Naive thymus-derived CD4-positive, alpha-beta T cell (primary cell): ENCODE data around the gene JUNB. TPM values are rescaled to one million over a fixed set of nuclear protein-coding genes. Genes with fewer than 3 reads are reported as not detected.

Experiments
- ATAC-seq: fragments of 150-1000 bp; cut with Tn5 transposase; 2 replicates; pipeline ENCODE4 v1.10.0; 2021; ENCODE audit warnings: mild to moderate bottlenecking, moderate library complexity
- CTCF ChIA-PET: fragments of 350-600 bp; sonication (Branson Sonifier 250); formaldehyde crosslinking; loops from one replicate; lab custom pipeline; 2021; ENCODE audit warnings: antibody characterized with exemption; lab: Charles Lee
- POLR2A ChIA-PET: fragments of 350-600 bp; sonication (Branson Sonifier 250); formaldehyde crosslinking; loops from one replicate; lab custom pipeline; 2021; ENCODE audit warnings: antibody characterized with exemption, inconsistent platforms; lab: Charles Lee
- DNase-seq, 9 donors: peaks; one replicate each; pipeline versions ENCODE4 v3.0.0 to v3.0.0-alpha.2; 2020 to 2022; ENCODE audit warnings: mixed read lengths in 1 of 9
- H3K27ac ChIP-seq: one replicate; pipeline ENCODE4 v1.7.0; 2013; ENCODE audit warnings: mild to moderate bottlenecking, low read depth, low read length, moderate library complexity
- H3K27me3 ChIP-seq, 2 donors: one replicate each; pipeline ENCODE4 v1.7.0; 2013; ENCODE audit warnings: low read length in 2 of 2, mild to moderate bottlenecking in 2 of 2, moderate library complexity in 2 of 2; ENCODE audit not compliant: control insufficient read depth in 2 of 2, insufficient read depth in 2 of 2
- H3K36me3 ChIP-seq, 3 experiments: 1 replicate in 2 of 3; 2 replicates in 1 of 3; pipeline ENCODE4 v1.7.0; 2013; ENCODE audit warnings: low read length in 3 of 3, mild to moderate bottlenecking in 3 of 3, moderate library complexity in 1 of 3; ENCODE audit not compliant: insufficient read depth in 3 of 3, control insufficient read depth in 2 of 3
- H3K4me1 ChIP-seq, 2 donors: one replicate each; pipeline ENCODE4 v1.7.0; 2013; ENCODE audit warnings: low read length in 2 of 2, mild to moderate bottlenecking in 2 of 2, moderate library complexity in 1 of 2; ENCODE audit not compliant: control insufficient read depth in 2 of 2, insufficient read depth in 2 of 2
- H3K4me3 ChIP-seq: 2 replicates; pipeline ENCODE4 v1.7.0; 2013; ENCODE audit warnings: mild to moderate bottlenecking, low read length
- H3K9me3 ChIP-seq, 3 experiments: 1 replicate in 2 of 3; 2 replicates in 1 of 3; pipeline ENCODE4 v1.7.0; 2013; ENCODE audit warnings: low read length in 3 of 3; ENCODE audit not compliant: control insufficient read depth in 2 of 3
- H3K27ac Mint-ChIP-seq, 9 donors: one replicate each; pipeline ENCODE4 v1.8.0; 2020 to 2022; ENCODE audit warnings: mixed read lengths in 9 of 9, mild to moderate bottlenecking in 8 of 9, moderate library complexity in 5 of 9, inconsistent platforms in 2 of 9
- H3K27me3 Mint-ChIP-seq, 5 donors: one replicate each; pipeline ENCODE4 v1.8.0; 2021 to 2022; ENCODE audit warnings: mixed read lengths in 5 of 5, mild to moderate bottlenecking in 1 of 5
- H3K36me3 Mint-ChIP-seq, 5 donors: one replicate each; pipeline ENCODE4 v1.8.0; 2020 to 2022; ENCODE audit warnings: mixed read lengths in 5 of 5, mild to moderate bottlenecking in 3 of 5, inconsistent platforms in 1 of 5
- H3K4me1 Mint-ChIP-seq, 7 donors: one replicate each; pipeline ENCODE4 v1.8.0; 2020 to 2022; ENCODE audit warnings: mixed read lengths in 7 of 7, mild to moderate bottlenecking in 3 of 7, inconsistent platforms in 1 of 7
- H3K4me3 Mint-ChIP-seq, 10 donors: one replicate each; pipeline ENCODE4 v1.8.0; 2020 to 2022; ENCODE audit warnings: mild to moderate bottlenecking in 10 of 10, mixed read lengths in 10 of 10, moderate library complexity in 6 of 10, inconsistent platforms in 2 of 10
- H3K9me3 Mint-ChIP-seq, 11 donors: one replicate each; pipeline ENCODE4 v1.8.0; 2020 to 2022; ENCODE audit warnings: mixed read lengths in 11 of 11, mild to moderate bottlenecking in 4 of 11, inconsistent platforms in 1 of 11, moderate library complexity in 1 of 11
- intact Hi-C, 2 donors: fragments of 100-400 bp; cut with micrococcal nuclease; formaldehyde crosslinking; loops; one replicate each; pipeline ENCODE4 v1.15.1; 2023
- polyA plus RNA-seq, 2 donors: library from polyadenylated mRNA; unstranded; fragments of 300-500 nt; fragmentation: Illumina TruSeq; gene quantifications; one replicate each; pipeline ENCODE4 v1.2.3, GENCODE V29; 2021
- total RNA-seq, 6 experiments: library from RNA in 5 of 6; stranded (reverse) in 5 of 6; gene quantifications; 1 replicate in 5 of 6; 2 replicates in 1 of 6; pipeline ENCODE4 v1.2.3 and lab custom pipeline; 2021 to 2026

The JUNB gene
- total and polyA plus RNA-seq, 7 experiments from 2014 or later, result 107 to 2,198 (median 690) TPM

DNA sequence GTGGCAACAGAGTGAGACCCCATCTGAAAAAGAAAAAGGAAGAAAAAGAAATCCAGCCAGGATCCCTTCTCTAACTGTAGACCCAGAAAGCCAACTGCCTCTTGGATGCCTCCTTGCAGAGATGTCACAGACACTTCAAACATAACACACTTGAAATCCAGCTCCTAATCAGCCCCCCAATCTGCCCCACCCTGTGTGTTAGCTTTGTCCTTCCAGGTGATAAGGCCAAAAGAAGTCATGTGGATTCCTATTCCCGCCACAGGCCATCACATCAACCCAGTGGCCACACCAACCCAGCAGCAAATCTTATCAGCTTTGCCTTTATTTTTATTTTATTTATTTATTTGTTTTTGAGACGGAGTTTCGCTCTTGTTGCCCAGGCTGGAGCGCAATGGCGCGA lies 31.6 kb upstream of the JUNB start:
- Histone ChIP-seq H3K4me3 (no peak overlapping the region), H3K27ac (no peak overlapping the region), H3K4me1 (peaks cover 0 to 7% of the 10 kb centered on the region in 2 donors), H3K27me3 (no peaks in the 10 kb centered on the region), H3K36me3 (peaks cover 0 to 2% (median 0%) of the 10 kb centered on the region in 3 experiments), H3K9me3 (no peaks in the 10 kb centered on the region)
- CTCF ChIA-PET, result interaction anchor here (0.7 to 5.1 kb wide), 13 partner anchors 13 to 196 kb away, joined by 3 to 41 read pairs (median 7); partner anchors contain the start of genes HOOK2, RNASEH2A and TNPO2
- Mint-ChIP-seq H3K9me3 (no peaks in the 10 kb centered on the region), H3K27me3 (peaks cover 4 to 14% (median 9%) of the 10 kb centered on the region in 5 donors), H3K27ac (no peak overlapping the region), H3K4me3 (no peak overlapping the region), H3K4me1 (peaks cover 0 to 10% (median 8%) of the 10 kb centered on the region in 7 donors), H3K36me3 (peaks cover 0 to 9% (median 0%) of the 10 kb centered on the region in 5 donors)
- DNase-seq (no peak), ATAC-seq (no peak)
- POLR2A ChIA-PET, result interaction anchor here (0.6 to 1.4 kb wide), 6 partner anchors 9 to 145 kb away, joined by 3 to 4 read pairs (median 3); partner anchors contain the start of gene TRIR
- intact Hi-C loops, result loop anchor here (1.0 to 2.0 kb wide), 5 partner anchors 15 to 119 kb away; partner anchors contain the start of gene HOOK2 (in 1 of the 2)

DNA sequence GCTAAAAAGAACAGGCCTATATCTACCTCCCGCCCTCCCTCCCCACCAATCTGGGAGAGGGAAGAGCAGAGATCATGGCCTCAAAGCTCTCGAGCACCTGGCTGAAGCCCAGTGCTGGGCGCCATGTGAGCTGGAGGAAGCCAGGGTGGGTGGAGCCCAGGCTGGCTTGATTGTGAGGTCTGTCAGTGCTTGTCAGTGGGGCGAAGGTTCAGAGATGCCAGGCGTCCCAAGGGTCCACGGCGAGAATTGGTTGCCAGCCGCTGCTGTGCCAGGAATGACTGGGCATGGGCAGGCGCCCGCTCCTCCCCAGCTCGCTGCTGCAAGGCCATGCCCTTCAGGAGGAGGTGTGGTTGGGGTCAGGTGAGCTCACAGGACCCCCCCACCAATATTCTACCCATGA lies 28.2 kb upstream of the JUNB start:
- no peak for DNase-seq
- peaks cover 0 to 14% (median 0%) of the 10 kb centered on the region in 5 donors for H3K36me3 Mint-ChIP-seq
- Histone ChIP-seq H3K9me3 (no peaks in the 10 kb centered on the region), H3K4me3 (no peak overlapping the region), H3K36me3 (peaks cover 0 to 9% (median 4%) of the 10 kb centered on the region in 3 experiments), H3K27me3 (no peaks in the 10 kb centered on the region), H3K4me1 (no peaks in the 10 kb centered on the region), H3K27ac (no peak overlapping the region)
- POLR2A ChIA-PET, result interaction anchor here (1.5 kb wide), 1 partner anchor 33 kb away, joined by 3 read pairs; no protein-coding TSS in a partner anchor
- H3K4me3 Mint-ChIP-seq, result no peak overlapping the region
- ATAC-seq, result no peak
- intact Hi-C loops, result no loop called here
- CTCF ChIA-PET, result interaction anchor here (0.8 to 7.8 kb wide), 5 partner anchors 15 to 84 kb away, joined by 3 to 121 read pairs (median 5); partner anchors contain the start of genes PRDX2 and THSD8
- H3K27me3 Mint-ChIP-seq, result peaks cover 0 to 5% (median 4%) of the 10 kb centered on the region in 5 donors
- H3K27ac Mint-ChIP-seq, result no peak overlapping the region
- no peaks in the 10 kb centered on the region for H3K9me3 Mint-ChIP-seq
- H3K4me1 Mint-ChIP-seq, result peaks cover 0 to 13% (median 6%) of the 10 kb centered on the region in 7 donors

DNA sequence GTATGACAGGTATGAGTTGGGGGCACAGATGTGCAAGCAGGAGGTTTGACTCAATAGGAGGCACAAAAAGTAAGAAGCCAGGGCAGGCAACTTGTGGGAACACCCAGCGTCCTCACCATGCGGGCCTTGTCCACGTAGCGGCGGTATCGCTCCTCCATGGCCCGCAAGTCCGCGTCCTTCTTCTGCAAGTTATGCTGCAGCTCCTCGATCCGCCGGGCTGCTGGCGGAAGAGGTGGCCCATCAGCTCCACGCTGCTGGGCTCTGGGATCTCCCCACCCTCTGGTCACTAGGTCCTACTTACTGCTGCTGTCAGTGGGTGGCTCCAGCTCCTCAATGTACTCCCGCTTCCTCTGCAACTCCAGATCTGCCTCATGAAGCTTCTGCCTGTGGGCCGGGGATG lies 26.6 kb upstream of the JUNB start:
- Histone ChIP-seq H3K27me3 (no peaks in the 10 kb centered on the region), H3K9me3 (no peaks in the 10 kb centered on the region), H3K4me3 (no peak overlapping the region), H3K27ac (no peak overlapping the region), H3K36me3 (peaks cover 0 to 9% (median 4%) of the 10 kb centered on the region in 3 experiments), H3K4me1 (no peaks in the 10 kb centered on the region)
- Mint-ChIP-seq H3K27me3 (peaks cover 0 to 2% (median 0%) of the 10 kb centered on the region in 5 donors), H3K27ac (no peak overlapping the region), H3K4me1 (peaks cover 0 to 12% (median 4%) of the 10 kb centered on the region in 7 donors), H3K4me3 (no peak overlapping the region), H3K36me3 (peaks cover 0 to 14% (median 0%) of the 10 kb centered on the region in 5 donors), H3K9me3 (no peaks in the 10 kb centered on the region)
- DNase-seq (no peak), ATAC-seq (no peak)
- POLR2A ChIA-PET, result interaction anchor here (1.8 to 3.8 kb wide), 2 partner anchors 27 to 43 kb away, joined by 5 to 29 read pairs; partner anchors contain the start of gene JUNB
- CTCF ChIA-PET, result interaction anchor here (0.6 to 7.8 kb wide), 8 partner anchors 10 to 95 kb away, joined by 3 to 121 read pairs (median 5); partner anchors contain the start of gene JUNB
- intact Hi-C loops, result no loop called here

DNA sequence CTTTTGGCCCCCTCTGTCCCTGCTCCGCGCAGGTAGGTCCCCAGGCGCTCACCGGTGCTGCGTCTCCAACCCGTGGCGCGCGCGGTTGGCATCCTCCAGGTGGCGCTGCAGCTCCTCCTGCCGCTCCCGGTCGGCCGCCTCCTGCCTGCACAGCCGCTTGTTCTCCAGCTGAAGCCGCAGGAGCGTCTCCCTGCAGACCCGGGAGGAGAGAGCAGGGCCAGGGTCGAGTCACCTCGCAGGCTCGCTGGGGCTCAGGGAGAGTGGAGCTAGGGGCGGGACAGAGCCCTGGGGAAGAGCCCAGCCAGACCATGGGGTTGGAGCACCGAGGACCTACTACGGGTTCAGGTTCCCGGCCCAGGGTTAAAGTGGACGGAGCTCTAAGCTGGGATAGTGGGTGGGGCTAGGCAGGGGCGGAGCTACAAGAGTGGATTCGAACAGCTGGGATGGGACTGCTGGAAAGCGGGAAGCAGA lies 25.2 kb upstream of the JUNB start:
- no peaks in the 10 kb centered on the region for H3K4me1 ChIP-seq
- H3K9me3 ChIP-seq, result no peaks in the 10 kb centered on the region
- H3K4me3 ChIP-seq, result no peak overlapping the region
- H3K27ac ChIP-seq, result no peak overlapping the region
- ATAC-seq (peak; percentile 92), DNase-seq (peak in 8 of 9 donors; percentile 64 to 89 (median 72))
- H3K36me3 ChIP-seq, result peaks cover 0 to 9% (median 4%) of the 10 kb centered on the region in 3 experiments
- no peaks in the 10 kb centered on the region for H3K27me3 Mint-ChIP-seq
- no peaks in the 10 kb centered on the region for H3K27me3 ChIP-seq
- intact Hi-C loops, result loop anchor here (1.0 kb wide), 3 partner anchors 9 to 81 kb away; partner anchors contain the start of gene HOOK2 (in 1 of the 2)
- no peaks in the 10 kb centered on the region for H3K9me3 Mint-ChIP-seq
- peaks cover 0 to 9% (median 0%) of the 10 kb centered on the region in 7 donors for H3K4me1 Mint-ChIP-seq
- ChIA-PET CTCF (interaction anchor here (0.6 to 7.8 kb wide), 16 partner anchors 8 to 362 kb away, joined by 3 to 121 read pairs (median 4); partner anchors contain the start of gene TNPO2), POLR2A (interaction anchor here (0.6 to 3.8 kb wide), 12 partner anchors 9 to 197 kb away, joined by 3 to 29 read pairs (median 4); partner anchors contain the start of genes HOOK2 and JUNB)
- peaks cover 0 to 14% (median 0%) of the 10 kb centered on the region in 5 donors for H3K36me3 Mint-ChIP-seq
- H3K4me3 Mint-ChIP-seq, result peak overlapping the region in 3 of 10 donors; percentile 7 to 60 (median 44)
- no peak overlapping the region for H3K27ac Mint-ChIP-seq

DNA sequence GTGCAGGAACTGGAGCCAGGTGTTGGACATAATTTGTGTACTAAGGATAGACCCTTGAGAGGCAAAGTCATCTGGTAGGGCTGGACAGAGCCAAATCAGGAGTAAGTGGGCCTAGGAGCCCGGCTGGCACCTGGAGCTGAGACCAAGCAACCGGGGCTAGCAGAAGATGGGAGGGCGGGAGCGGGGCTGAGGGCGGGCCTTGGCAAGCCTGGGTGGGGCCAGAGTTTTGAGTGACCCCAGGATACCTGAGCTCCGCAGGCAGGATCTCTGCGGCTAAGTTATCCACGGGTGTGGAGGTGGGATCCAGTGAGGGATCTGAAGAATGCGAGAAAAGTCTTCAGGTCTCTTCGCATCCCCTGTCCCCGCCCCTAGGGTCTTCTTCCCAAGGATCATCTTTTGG lies 24.1 kb upstream of the JUNB start:
- H3K27me3 Mint-ChIP-seq, result no peaks in the 10 kb centered on the region
- Histone ChIP-seq H3K36me3 (peaks cover 0 to 9% (median 4%) of the 10 kb centered on the region in 3 experiments), H3K9me3 (no peaks in the 10 kb centered on the region), H3K4me1 (no peaks in the 10 kb centered on the region), H3K4me3 (no peak overlapping the region), H3K27ac (no peak overlapping the region), H3K27me3 (no peaks in the 10 kb centered on the region)
- ChIA-PET CTCF (interaction anchor here (0.7 to 7.8 kb wide), 5 partner anchors 9 to 80 kb away, joined by 3 to 121 read pairs (median 10); no protein-coding TSS in a partner anchor), POLR2A (interaction anchor here (2.9 to 3.8 kb wide), 2 partner anchors 25 to 28 kb away, joined by 18 to 29 read pairs; partner anchors contain the start of gene JUNB)
- peaks cover 0 to 14% (median 0%) of the 10 kb centered on the region in 5 donors for H3K36me3 Mint-ChIP-seq
- no peak overlapping the region for H3K4me3 Mint-ChIP-seq
- H3K27ac Mint-ChIP-seq, result no peak overlapping the region
- no peaks in the 10 kb centered on the region for H3K9me3 Mint-ChIP-seq
- ATAC-seq (no peak), DNase-seq (no peak)
- intact Hi-C loops, result no loop called here
- peaks cover 0 to 10% (median 0%) of the 10 kb centered on the region in 7 donors for H3K4me1 Mint-ChIP-seq

DNA sequence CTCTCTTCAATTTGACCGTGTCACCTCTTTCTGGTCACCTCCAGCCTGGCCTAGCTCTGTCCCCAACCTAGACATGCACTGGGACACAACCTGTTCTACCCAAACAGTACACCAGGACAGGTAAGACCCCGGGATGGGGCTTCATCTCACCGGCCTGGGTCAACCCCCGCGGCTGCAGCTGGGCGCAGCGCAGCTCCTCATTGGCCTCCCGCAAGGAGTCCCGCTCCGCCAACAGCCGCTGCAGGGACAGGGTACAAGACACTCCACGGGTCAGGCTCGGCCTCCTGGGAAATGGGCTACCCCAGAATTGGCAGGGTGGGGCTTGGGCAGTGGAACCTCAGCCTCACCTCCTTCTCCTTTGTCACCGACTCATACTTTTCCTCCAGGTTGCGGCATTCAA lies 23.6 kb upstream of the JUNB start:
- H3K27me3 Mint-ChIP-seq, result no peaks in the 10 kb centered on the region
- DNase-seq, result no peak
- Histone ChIP-seq H3K27me3 (no peaks in the 10 kb centered on the region), H3K36me3 (peaks cover 0 to 9% (median 4%) of the 10 kb centered on the region in 3 experiments), H3K27ac (no peak overlapping the region), H3K4me3 (no peak overlapping the region), H3K9me3 (no peaks in the 10 kb centered on the region), H3K4me1 (no peaks in the 10 kb centered on the region)
- intact Hi-C loops, result no loop called here
- H3K27ac Mint-ChIP-seq, result peak overlapping the region in 1 of 9 donors; percentile 58
- peaks cover 0 to 10% (median 0%) of the 10 kb centered on the region in 7 donors for H3K4me1 Mint-ChIP-seq
- CTCF ChIA-PET, result interaction anchor here (0.7 to 7.8 kb wide), 4 partner anchors 10 to 80 kb away, joined by 3 to 121 read pairs (median 60); no protein-coding TSS in a partner anchor
- H3K36me3 Mint-ChIP-seq, result peaks cover 0 to 14% (median 0%) of the 10 kb centered on the region in 5 donors
- no peaks in the 10 kb centered on the region for H3K9me3 Mint-ChIP-seq
- H3K4me3 Mint-ChIP-seq, result no peak overlapping the region
- ATAC-seq, result no peak
- POLR2A ChIA-PET, result interaction anchor here (2.9 to 3.8 kb wide), 2 partner anchors 24 to 28 kb away, joined by 18 to 29 read pairs; partner anchors contain the start of gene JUNB
